Activated naive CD4-positive, alpha-beta T cell treated with anti-CD3 and anti-CD28 coated beads for 36 hours (primary cell): Measurements from ENCODE around the gene SWT1. TPM values are rescaled to one million over a fixed set of nuclear protein-coding genes. Genes with fewer than 3 reads are reported as not detected.
"Not testable (repeated sequence)": the region's sequence is repeated elsewhere in the genome, so short reads cannot be mapped to it uniquely, and the experiment has no call there.

Experiments
- CTCF ChIA-PET: fragments of 350-600 bp; sonication (Branson Sonifier 250); formaldehyde crosslinking; loops from one replicate; lab custom pipeline; 2021; ENCODE audit warnings: antibody characterized with exemption; lab: Charles Lee
- DNase-seq: peaks from one replicate; pipeline ENCODE4 v3.0.0-alpha.2; 2020
- H3K27ac Mint-ChIP-seq: one replicate; pipeline ENCODE4 v1.8.0; 2021; ENCODE audit warnings: mild to moderate bottlenecking, mixed read lengths
- H3K27me3 Mint-ChIP-seq: one replicate; pipeline ENCODE4 v1.8.0; 2021; ENCODE audit warnings: low read depth, mixed read lengths
- H3K36me3 Mint-ChIP-seq: one replicate; pipeline ENCODE4 v1.8.0; 2021; ENCODE audit warnings: low read depth, mixed read lengths
- H3K4me1 Mint-ChIP-seq: one replicate; pipeline ENCODE4 v1.8.0; 2021; ENCODE audit warnings: low read depth, mixed read lengths
- H3K4me3 Mint-ChIP-seq: one replicate; pipeline ENCODE4 v1.8.0; 2021; ENCODE audit warnings: mild to moderate bottlenecking, moderate library complexity, mixed read lengths
- H3K9me3 Mint-ChIP-seq: one replicate; pipeline ENCODE4 v1.8.0; 2021; ENCODE audit warnings: mixed read lengths
- intact Hi-C: fragments of 100-400 bp; cut with micrococcal nuclease; formaldehyde crosslinking; loops from one replicate; pipeline ENCODE4 v1.15.1; 2023
- total RNA-seq, 2 experiments: library from RNA; stranded (reverse); gene quantifications; one replicate each; pipeline ENCODE4 v1.2.3, GENCODE V29; 2021

The SWT1 gene
- total RNA-seq, 2 experiments from 2014 or later = 1.7 to 2.9 TPM

- Mint-ChIP-seq H3K4me3 (no peak overlapping the region), H3K36me3 (peaks cover 27% of the 10 kb centered on the region), H3K27ac (no peak overlapping the region), H3K9me3 (peaks cover 12% of the 10 kb centered on the region), H3K27me3 (no peaks in the 10 kb centered on the region), H3K4me1 (no peaks in the 10 kb centered on the region)
- intact Hi-C loops = no loop called here
- CTCF ChIA-PET = no interaction called here
- DNase-seq = no peak
Observed at GRCh38 chr1:185193756-185194155, 36.8 kb downstream of the SWT1 start.

DNA sequence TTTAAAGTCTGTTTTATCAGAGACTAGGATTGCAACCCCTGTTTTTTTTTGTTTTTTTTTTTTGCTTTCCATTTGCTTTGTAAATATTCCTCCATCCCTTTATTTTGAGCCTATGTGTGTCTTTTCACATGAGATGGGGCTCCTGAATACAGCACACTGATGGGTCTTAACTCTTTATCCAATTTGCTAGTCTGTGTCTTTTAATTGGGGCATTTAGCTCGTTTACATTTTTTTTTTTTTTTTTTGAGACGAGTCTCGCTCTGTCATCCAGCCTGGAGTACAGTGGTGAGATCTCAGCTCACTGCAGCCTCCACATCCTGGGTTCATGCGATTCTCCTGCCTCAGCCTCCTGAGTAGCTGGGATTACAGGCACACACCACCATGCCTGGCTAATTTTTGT, 41.7 kb downstream of the SWT1 start:
- intact Hi-C loops, H3K4me1 Mint-ChIP-seq, CTCF ChIA-PET, H3K4me3 Mint-ChIP-seq, H3K27ac Mint-ChIP-seq, H3K27me3 Mint-ChIP-seq, DNase-seq: not testable (repeated sequence)
- Mint-ChIP-seq H3K9me3 (peaks cover 12% of the 10 kb centered on the region), H3K36me3 (peaks cover 34% of the 10 kb centered on the region)

GRCh38 chr1:185200889-185201288, 43.9 kb downstream of the SWT1 start:
- H3K9me3 Mint-ChIP-seq = peaks cover 10% of the 10 kb centered on the region
- no peaks in the 10 kb centered on the region for H3K27me3 Mint-ChIP-seq
- no peaks in the 10 kb centered on the region for H3K4me1 Mint-ChIP-seq
- no peak overlapping the region for H3K4me3 Mint-ChIP-seq
- H3K27ac Mint-ChIP-seq = no peak overlapping the region
- intact Hi-C loops = no loop called here
- DNase-seq = no peak
- peaks cover 30% of the 10 kb centered on the region for H3K36me3 Mint-ChIP-seq
- CTCF ChIA-PET = no interaction called here

DNA sequence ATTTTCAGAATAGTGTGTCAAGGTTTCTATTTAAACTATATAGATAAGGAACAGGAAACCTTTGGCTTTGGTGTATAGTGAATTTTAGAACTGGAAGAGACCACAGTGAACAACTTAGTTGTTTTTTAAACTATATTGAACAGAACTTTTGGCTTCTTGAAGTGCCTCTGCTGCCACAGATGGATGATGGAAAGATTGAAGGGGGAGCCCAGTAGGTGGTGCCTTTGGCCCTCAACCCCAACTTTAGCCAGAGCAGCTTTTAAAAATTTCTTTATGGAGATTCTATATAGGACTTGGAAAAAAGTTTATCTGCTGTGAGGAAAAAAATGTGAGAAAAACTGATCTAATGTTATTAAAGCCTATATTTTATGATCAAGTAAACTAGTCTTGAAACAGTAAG, 50.2 kb downstream of the SWT1 start:
- DNase-seq = no peak
- Mint-ChIP-seq H3K27ac (no peak overlapping the region), H3K36me3 (peaks cover 22% of the 10 kb centered on the region), H3K9me3 (peaks cover 6% of the 10 kb centered on the region), H3K4me3 (no peak overlapping the region), H3K4me1 (no peaks in the 10 kb centered on the region), H3K27me3 (no peaks in the 10 kb centered on the region)
- intact Hi-C loops = no loop called here
- CTCF ChIA-PET = no interaction called here

- Mint-ChIP-seq H3K27ac (no peak overlapping the region), H3K4me1 (no peaks in the 10 kb centered on the region), H3K9me3 (peaks cover 6% of the 10 kb centered on the region), H3K27me3 (no peaks in the 10 kb centered on the region), H3K4me3 (no peak overlapping the region), H3K36me3 (peaks cover 22% of the 10 kb centered on the region)
- intact Hi-C loops = no loop called here
- CTCF ChIA-PET = interaction anchor here (0.7 kb wide), 1 partner anchor 68 kb away, joined by 3 read pairs; no protein-coding TSS in a partner anchor
- no peak for DNase-seq
Observed at GRCh38 chr1:185207980-185208602, 51.1 kb downstream of the SWT1 start.

- Mint-ChIP-seq H3K36me3 (peaks cover 22% of the 10 kb centered on the region), H3K27ac (no peak overlapping the region), H3K9me3 (peaks cover 6% of the 10 kb centered on the region), H3K27me3 (no peaks in the 10 kb centered on the region), H3K4me1 (no peaks in the 10 kb centered on the region), H3K4me3 (no peak overlapping the region)
- CTCF ChIA-PET = interaction anchor here (0.6 kb wide), 1 partner anchor 415 kb away, joined by 3 read pairs; no protein-coding TSS in a partner anchor
- DNase-seq = no peak
- intact Hi-C loops = no loop called here
Observed at GRCh38 chr1:185208626-185209180, 51.7 kb downstream of the SWT1 start.

DNA sequence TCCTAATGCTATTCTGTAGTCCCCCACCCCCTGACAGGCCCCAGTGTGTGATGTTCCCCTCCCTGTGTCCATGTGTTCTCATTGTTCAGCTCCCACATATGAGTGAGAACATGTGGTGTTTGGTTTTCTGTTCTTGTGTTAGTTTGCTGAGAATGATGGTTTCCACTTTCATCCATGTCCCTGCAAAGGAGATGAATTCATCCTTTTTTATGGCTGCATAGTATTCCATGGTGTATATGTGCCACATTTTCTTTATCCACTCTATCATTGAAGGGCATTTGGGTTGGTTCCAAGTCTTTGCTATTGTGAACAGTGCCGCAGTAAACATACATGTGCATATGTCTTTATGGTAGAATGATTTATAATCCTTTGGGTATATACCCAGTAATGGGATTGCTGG, 52.4 kb downstream of the SWT1 start:
- CTCF ChIA-PET = interaction anchor here (0.6 kb wide), 1 partner anchor 416 kb away, joined by 3 read pairs; no protein-coding TSS in a partner anchor
- H3K27ac Mint-ChIP-seq, DNase-seq, H3K4me3 Mint-ChIP-seq, intact Hi-C loops, H3K9me3 Mint-ChIP-seq, H3K4me1 Mint-ChIP-seq, H3K27me3 Mint-ChIP-seq: not testable (repeated sequence)
- peaks cover 22% of the 10 kb centered on the region for H3K36me3 Mint-ChIP-seq

- CTCF ChIA-PET = no interaction called here
- Mint-ChIP-seq H3K36me3 (peaks cover 22% of the 10 kb centered on the region), H3K4me3 (no peak overlapping the region), H3K4me1 (no peaks in the 10 kb centered on the region), H3K27me3 (no peaks in the 10 kb centered on the region), H3K9me3 (peaks cover 6% of the 10 kb centered on the region), H3K27ac (no peak overlapping the region)
- intact Hi-C loops = no loop called here
- DNase-seq = no peak
Observed at GRCh38 chr1:185213091-185213490, 56.1 kb downstream of the SWT1 start.

DNA sequence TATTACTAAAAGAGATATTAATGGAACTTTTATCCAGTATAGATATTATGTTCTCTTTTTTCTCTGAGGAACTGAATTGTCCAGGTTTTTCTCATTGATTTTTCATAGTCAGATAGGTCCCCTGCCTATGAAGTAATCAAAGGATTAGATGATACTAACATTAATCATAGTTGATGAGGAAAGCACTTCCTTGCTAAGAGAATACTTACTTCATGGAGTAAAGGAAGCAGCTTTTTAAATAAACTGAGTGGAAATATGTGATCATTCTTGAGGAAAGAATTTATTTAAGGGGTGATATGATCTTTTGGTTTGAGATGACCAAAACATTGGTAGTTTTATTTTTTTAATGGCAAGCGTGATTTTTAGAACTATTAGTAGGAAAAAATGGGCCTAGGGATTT, 58.9 kb downstream of the SWT1 start:
- Mint-ChIP-seq H3K36me3 (peaks cover 2% of the 10 kb centered on the region), H3K9me3 (no peaks in the 10 kb centered on the region), H3K4me3 (no peak overlapping the region), H3K4me1 (no peaks in the 10 kb centered on the region), H3K27ac (no peak overlapping the region), H3K27me3 (no peaks in the 10 kb centered on the region)
- intact Hi-C loops = no loop called here
- CTCF ChIA-PET = no interaction called here
- DNase-seq = no peak

- intact Hi-C loops = no loop called here
- H3K27me3 Mint-ChIP-seq = no peaks in the 10 kb centered on the region
- DNase-seq = no peak
- H3K36me3 Mint-ChIP-seq = peaks cover 23% of the 10 kb centered on the region
- CTCF ChIA-PET = no interaction called here
- no peak overlapping the region for H3K4me3 Mint-ChIP-seq
- H3K4me1 Mint-ChIP-seq = no peaks in the 10 kb centered on the region
- H3K27ac Mint-ChIP-seq = no peak overlapping the region
- H3K9me3 Mint-ChIP-seq = peaks cover 11% of the 10 kb centered on the region
Observed at GRCh38 chr1:185224132-185224531, 67.2 kb downstream of the SWT1 start.

GRCh38 chr1:185227161-185227560, 70.2 kb downstream of the SWT1 start:
- intact Hi-C loops = no loop called here

DNA sequence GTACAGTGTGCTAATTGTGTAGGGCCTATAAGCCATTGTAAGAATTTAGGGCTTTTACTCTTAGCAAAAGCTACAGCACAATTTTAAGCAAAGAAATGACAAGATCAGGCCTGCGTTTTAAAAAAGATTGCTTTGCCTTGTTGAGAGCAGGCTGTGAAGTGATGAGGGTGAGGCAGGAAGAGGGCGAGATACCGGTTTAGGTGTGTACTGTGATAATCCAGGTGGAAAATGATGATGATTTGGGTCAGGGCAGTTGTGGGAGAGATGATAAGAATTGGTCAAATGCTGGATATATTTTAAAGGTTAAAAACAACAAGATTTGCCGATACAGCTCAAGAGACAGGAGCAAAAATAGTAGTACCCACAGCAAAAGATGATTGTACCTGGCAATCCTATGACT, 72.0 kb downstream of the SWT1 start:
- DNase-seq = no peak
- Mint-ChIP-seq H3K9me3 (peaks cover 6% of the 10 kb centered on the region), H3K36me3 (peaks cover 14% of the 10 kb centered on the region), H3K27me3 (no peaks in the 10 kb centered on the region), H3K4me3 (no peak overlapping the region), H3K4me1 (no peaks in the 10 kb centered on the region), H3K27ac (no peak overlapping the region)
- intact Hi-C loops = no loop called here
- CTCF ChIA-PET = no interaction called here

More at GRCh38 chr1:185227161-185227560, 70.2 kb downstream of the SWT1 start:
- CTCF ChIA-PET = interaction anchor here (0.6 kb wide), 1 partner anchor 86 kb away, joined by 3 read pairs; no protein-coding TSS in a partner anchor
- no peaks in the 10 kb centered on the region for H3K4me1 Mint-ChIP-seq
- no peak for DNase-seq
- no peak overlapping the region for H3K4me3 Mint-ChIP-seq
- H3K9me3 Mint-ChIP-seq = peaks cover 11% of the 10 kb centered on the region
- H3K27ac Mint-ChIP-seq = no peak overlapping the region
- no peaks in the 10 kb centered on the region for H3K27me3 Mint-ChIP-seq
- peaks cover 23% of the 10 kb centered on the region for H3K36me3 Mint-ChIP-seq

DNA sequence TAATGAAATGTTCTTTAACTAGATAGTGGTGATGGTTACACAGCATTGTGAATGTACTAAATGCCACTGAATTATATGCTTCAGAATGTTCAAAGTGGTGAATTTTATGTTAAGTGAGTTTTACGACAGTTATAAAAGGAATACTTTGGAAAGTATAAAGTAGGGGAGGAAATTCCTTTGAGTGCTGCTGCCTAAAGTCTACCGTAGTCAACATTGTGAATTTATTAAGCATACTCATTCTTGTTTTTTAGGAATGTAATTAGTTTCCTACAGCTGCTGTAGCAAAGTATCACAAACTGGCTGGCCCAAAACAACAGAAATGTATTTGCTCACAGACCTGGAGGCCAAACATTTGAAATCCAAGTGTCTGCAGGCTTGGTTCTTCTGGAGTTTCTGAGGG, 73.0 kb downstream of the SWT1 start:
- CTCF ChIA-PET = no interaction called here
- Mint-ChIP-seq H3K9me3 (no peaks in the 10 kb centered on the region), H3K27me3 (no peaks in the 10 kb centered on the region), H3K4me3 (no peak overlapping the region), H3K4me1 (no peaks in the 10 kb centered on the region), H3K36me3 (peaks cover 7% of the 10 kb centered on the region), H3K27ac (no peak overlapping the region)
- DNase-seq = no peak
- intact Hi-C loops = no loop called here
